Measurements from ENCODE around the gene FZD2. TPM values are rescaled to one million over a fixed set of nuclear protein-coding genes. Genes with fewer than 3 reads are reported as not detected.
A peak's percentile ranks its signal among the peaks of the same experiment; 100 is the strongest.

Gene FZD2
- total and polyA plus RNA-seq, 12 donors: 0.18 to 9.1 (median 2.9) TPM

DNA sequence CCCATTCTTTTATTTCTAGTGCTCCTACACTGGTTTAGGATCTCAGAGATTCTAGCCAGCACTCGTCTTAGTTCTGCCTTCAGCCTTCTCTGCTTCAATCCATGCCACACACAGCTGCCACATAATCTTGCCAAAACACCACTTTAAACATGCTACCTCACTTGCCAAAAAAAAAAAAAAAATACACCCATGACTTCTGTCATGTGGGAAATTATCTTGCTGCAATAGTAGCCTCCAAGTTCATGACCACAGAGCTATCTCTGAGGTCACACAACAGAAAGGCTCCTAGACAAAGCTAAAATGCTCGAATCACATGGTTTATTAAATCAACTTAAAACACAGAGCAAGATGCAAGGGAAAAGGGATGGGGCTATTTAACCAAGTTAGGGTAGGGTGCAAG, 18.1 kb downstream of the FZD2 start:
- no peaks in the 10 kb centered on the region for H3K9me3 ChIP-seq (replicated peaks in 1 of 3)
- H3K4me3 ChIP-seq: no peak overlapping the region
- no peak overlapping the region for H3K27ac ChIP-seq
- WGBS, 4 donors: 43 to 55% (median 49%) methylated on average over 2 of the region's 2 CpGs
- intact Hi-C loops (cut with DNase I): no loop called here
- no peaks in the 10 kb centered on the region for H3K36me3 ChIP-seq (replicated peaks in 1 of 2)
- no peaks in the 10 kb centered on the region for H3K27me3 ChIP-seq
- no peak for TF ChIP-seq POLR2A (IDR thresholded peaks at IDR 0.05)
- TF ChIP-seq, protein P1, sequence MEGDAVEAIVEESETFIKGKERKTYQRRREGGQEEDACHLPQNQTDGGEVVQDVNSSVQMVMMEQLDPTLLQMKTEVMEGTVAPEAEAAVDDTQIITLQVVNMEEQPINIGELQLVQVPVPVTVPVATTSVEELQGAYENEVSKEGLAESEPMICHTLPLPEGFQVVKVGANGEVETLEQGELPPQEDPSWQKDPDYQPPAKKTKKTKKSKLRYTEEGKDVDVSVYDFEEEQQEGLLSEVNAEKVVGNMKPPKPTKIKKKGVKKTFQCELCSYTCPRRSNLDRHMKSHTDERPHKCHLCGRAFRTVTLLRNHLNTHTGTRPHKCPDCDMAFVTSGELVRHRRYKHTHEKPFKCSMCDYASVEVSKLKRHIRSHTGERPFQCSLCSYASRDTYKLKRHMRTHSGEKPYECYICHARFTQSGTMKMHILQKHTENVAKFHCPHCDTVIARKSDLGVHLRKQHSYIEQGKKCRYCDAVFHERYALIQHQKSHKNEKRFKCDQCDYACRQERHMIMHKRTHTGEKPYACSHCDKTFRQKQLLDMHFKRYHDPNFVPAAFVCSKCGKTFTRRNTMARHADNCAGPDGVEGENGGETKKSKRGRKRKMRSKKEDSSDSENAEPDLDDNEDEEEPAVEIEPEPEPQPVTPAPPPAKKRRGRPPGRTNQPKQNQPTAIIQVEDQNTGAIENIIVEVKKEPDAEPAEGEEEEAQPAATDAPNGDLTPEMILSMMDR (IDR thresholded peaks at IDR 0.05): no peak
- no peaks in the 10 kb centered on the region for H3K4me1 ChIP-seq (replicated peaks in 1 of 2)
- no peak for DNase-seq

DNA sequence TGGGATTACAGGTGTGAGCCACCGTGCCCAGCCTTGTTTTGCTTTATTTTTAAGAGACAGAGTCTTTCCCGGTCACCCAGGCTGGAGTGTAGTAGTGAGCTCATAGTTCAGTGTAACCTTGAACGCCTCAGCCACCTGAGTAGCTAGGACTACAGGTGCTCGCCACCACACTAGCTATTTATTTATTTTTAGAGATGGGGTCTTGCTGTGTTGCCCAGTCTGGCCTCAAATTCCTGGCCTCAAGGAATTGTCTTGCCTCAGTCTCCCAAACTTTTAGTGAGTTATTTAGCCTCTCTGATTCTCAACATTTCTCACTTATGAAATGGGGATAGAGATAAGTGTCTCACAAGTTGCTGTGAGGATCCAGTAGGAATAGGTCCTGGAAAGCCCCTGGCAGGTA, 21.7 kb downstream of the FZD2 start:
- no peaks in the 10 kb centered on the region for H3K9me3 ChIP-seq (replicated peaks in 1 of 3)
- TF ChIP-seq, protein P1 (IDR thresholded peaks at IDR 0.05): no peak
- no peak for TF ChIP-seq POLR2A (IDR thresholded peaks at IDR 0.05)
- H3K4me3 ChIP-seq: no peak overlapping the region
- H3K27ac ChIP-seq: no peak overlapping the region
- DNase-seq: no peak
- H3K4me1 ChIP-seq (replicated peaks in 1 of 2): no peaks in the 10 kb centered on the region
- 57 to 67% (median 63%) methylated on average over 4 of the region's 4 CpGs for WGBS, 4 donors
- intact Hi-C loops (cut with DNase I): no loop called here
- H3K36me3 ChIP-seq (replicated peaks in 1 of 2): no peaks in the 10 kb centered on the region
- H3K27me3 ChIP-seq: no peaks in the 10 kb centered on the region

DNA sequence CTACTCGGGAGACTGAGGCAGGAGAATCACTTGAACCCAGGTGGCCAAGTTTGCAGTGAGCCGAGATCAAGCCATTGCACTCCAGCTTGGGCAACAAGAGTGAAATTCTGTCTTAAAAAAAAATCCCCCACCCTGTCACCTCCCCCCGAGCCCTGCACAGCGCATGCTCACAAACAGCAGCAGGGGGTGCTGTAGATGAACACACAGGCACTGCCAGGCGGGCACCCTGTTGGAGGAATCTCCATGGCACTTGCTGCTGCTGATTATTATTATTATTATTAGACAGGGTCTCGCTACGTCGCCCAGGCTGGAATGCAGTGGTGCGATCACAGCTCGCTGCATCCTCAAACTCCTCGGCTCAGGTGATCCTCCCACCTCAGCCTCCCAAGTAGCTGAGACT, 24.6 kb downstream of the FZD2 start:
- no peak overlapping the region for H3K4me3 ChIP-seq
- no peaks in the 10 kb centered on the region for H3K36me3 ChIP-seq (replicated peaks in 1 of 2)
- intact Hi-C loops (cut with DNase I): no loop called here
- 65 to 80% (median 74%) methylated on average over 3 to 11 of the region's 11 CpGs for WGBS, 4 donors
- DNase-seq: peak in 1 of 7 donors; percentile 15
- no peaks in the 10 kb centered on the region for H3K9me3 ChIP-seq (replicated peaks in 1 of 3)
- TF ChIP-seq, protein P1 (IDR thresholded peaks at IDR 0.05): peak in 3 of 6 experiments; percentile 7 to 28 (median 26)
- TF ChIP-seq POLR2A (IDR thresholded peaks at IDR 0.05): no peak
- H3K4me1 ChIP-seq (replicated peaks in 1 of 2): no peaks in the 10 kb centered on the region
- H3K27me3 ChIP-seq: no peaks in the 10 kb centered on the region
- no peak overlapping the region for H3K27ac ChIP-seq

DNA sequence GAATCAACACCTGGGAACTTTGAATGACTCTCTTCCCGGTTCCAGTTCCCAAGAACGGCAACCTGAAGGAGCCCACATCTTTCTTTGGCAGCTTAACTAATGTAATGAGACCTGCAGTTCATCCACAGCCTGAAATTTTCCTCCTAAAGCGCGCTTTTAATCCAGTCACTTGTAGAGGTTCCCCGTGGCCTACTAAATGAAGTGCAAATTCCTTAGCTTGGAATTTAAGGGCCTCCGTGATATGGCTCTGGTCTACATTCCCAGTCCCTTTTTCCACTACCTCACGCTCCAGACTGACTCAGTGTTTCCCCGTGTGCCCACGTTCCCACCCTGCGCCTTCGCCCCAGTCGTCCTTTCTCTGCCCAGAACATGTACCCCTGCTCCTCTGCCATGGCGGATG, 27.2 kb downstream of the FZD2 start:
- H3K27ac ChIP-seq: no peak overlapping the region
- 86 to 94% (median 89%) methylated on average over 13 of the region's 13 CpGs for WGBS, 4 donors
- no peak for TF ChIP-seq POLR2A (IDR thresholded peaks at IDR 0.05)
- TF ChIP-seq, protein P1 (IDR thresholded peaks at IDR 0.05): no peak
- intact Hi-C loops (cut with DNase I): no loop called here
- no peak for DNase-seq
- no peaks in the 10 kb centered on the region for H3K9me3 ChIP-seq (replicated peaks in 1 of 3)
- peaks cover 4% of the 10 kb centered on the region in 2 donors for H3K4me1 ChIP-seq (replicated peaks in 1 of 2)
- H3K27me3 ChIP-seq: no peaks in the 10 kb centered on the region
- no peak overlapping the region for H3K4me3 ChIP-seq
- no peaks in the 10 kb centered on the region for H3K36me3 ChIP-seq (replicated peaks in 1 of 2)
